Measurements from ENCODE around the gene LDHD.

GRCh38 chr16:75074920-75075687 lies 41.5 kb downstream of the LDHD start:
- no peak for TF ChIP-seq CTCF (IDR thresholded peaks at IDR 0.05)
- no peak for TF ChIP-seq ESRRA (IDR thresholded peaks at IDR 0.05; ENCODE audit: borderline replicate concordance, low read length)
- TF ChIP-seq, protein P1, sequence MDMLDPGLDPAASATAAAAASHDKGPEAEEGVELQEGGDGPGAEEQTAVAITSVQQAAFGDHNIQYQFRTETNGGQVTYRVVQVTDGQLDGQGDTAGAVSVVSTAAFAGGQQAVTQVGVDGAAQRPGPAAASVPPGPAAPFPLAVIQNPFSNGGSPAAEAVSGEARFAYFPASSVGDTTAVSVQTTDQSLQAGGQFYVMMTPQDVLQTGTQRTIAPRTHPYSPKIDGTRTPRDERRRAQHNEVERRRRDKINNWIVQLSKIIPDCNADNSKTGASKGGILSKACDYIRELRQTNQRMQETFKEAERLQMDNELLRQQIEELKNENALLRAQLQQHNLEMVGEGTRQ (IDR thresholded peaks at IDR 0.05): no peak
- TF ChIP-seq REST (IDR thresholded peaks at IDR 0.05): no peak
- TF ChIP-seq RCOR1 (IDR thresholded peaks at IDR 0.05; ENCODE audit: low read depth, low read length): no peak
- TF ChIP-seq JUN (IDR thresholded peaks at IDR 0.05): no peak
- TF ChIP-seq EP300 (IDR thresholded peaks at IDR 0.05): no peak
- no peak for TF ChIP-seq HDAC2 (IDR thresholded peaks at IDR 0.05)
